GM10847 (cell line): ENCODE data around the gene PNMT.

ENCODE experiments used
- POLR2A ChIP-seq: IDR thresholded peaks from 2 replicates; pipeline ENCODE4 v1.6.1; 2011; ENCODE audit not compliant: insufficient read length; ENCODE audit errors: extremely low read depth

PNMT gene

GRCh38 chr17:39641097-39641496, 27.2 kb upstream of the PNMT start:
- TF ChIP-seq POLR2A = no peak

GRCh38 chr17:39641883-39642282, 26.4 kb upstream of the PNMT start:
- TF ChIP-seq POLR2A = no peak

- no peak for TF ChIP-seq POLR2A
Observed at GRCh38 chr17:39642291-39643074, 25.8 kb upstream of the PNMT start.

GRCh38 chr17:39643271-39643670, 25.0 kb upstream of the PNMT start:
- TF ChIP-seq POLR2A = no peak

- no peak for TF ChIP-seq POLR2A
Observed at GRCh38 chr17:39647256-39647655, 21.0 kb upstream of the PNMT start.

- TF ChIP-seq POLR2A = no peak
Observed at GRCh38 chr17:39648616-39649366, 19.5 kb upstream of the PNMT start.

- no peak for TF ChIP-seq POLR2A
Observed at GRCh38 chr17:39650121-39650579, 18.1 kb upstream of the PNMT start.

GRCh38 chr17:39651923-39652586, 16.2 kb upstream of the PNMT start:
- no peak for TF ChIP-seq POLR2A

GRCh38 chr17:39652587-39653315, 15.5 kb upstream of the PNMT start:
- TF ChIP-seq POLR2A = no peak

GRCh38 chr17:39653316-39653661, 15.0 kb upstream of the PNMT start:
- no peak for TF ChIP-seq POLR2A

- no peak for TF ChIP-seq POLR2A
Observed at GRCh38 chr17:39653662-39654331, 14.5 kb upstream of the PNMT start.

- no peak for TF ChIP-seq POLR2A
Observed at GRCh38 chr17:39655105-39655504, 13.1 kb upstream of the PNMT start.

- no peak for TF ChIP-seq POLR2A
Observed at GRCh38 chr17:39658346-39658745, 9.9 kb upstream of the PNMT start.

- no peak for TF ChIP-seq POLR2A
Observed at GRCh38 chr17:39658760-39659159, 9.5 kb upstream of the PNMT start.
